Upper lobe of right lung (tissue), 1 donor: Measurements from ENCODE around the gene TLE5. TPM values are rescaled to one million over a fixed set of nuclear protein-coding genes. Genes with fewer than 3 reads are reported as not detected.

Experiments
- ATAC-seq: fragments of 200-7000 bp; cut with Tn5 transposase; one replicate; pipeline ENCODE4 v1.9.1; 2020; ENCODE audit warnings: mild to moderate bottlenecking, moderate library complexity
- DNase-seq: peaks from one replicate; pipeline ENCODE4 v3.0.0-alpha.2; 2020
- H3K27ac ChIP-seq: fragments of 200-600 bp; one replicate; pipeline ENCODE4 v1.8.0; 2022
- H3K27me3 ChIP-seq: fragments of 200-600 bp; one replicate; pipeline ENCODE4 v1.8.0; 2022; ENCODE audit warnings: mild to moderate bottlenecking
- H3K36me3 ChIP-seq: fragments of 200-600 bp; one replicate; pipeline ENCODE4 v1.8.0; 2022
- H3K4me1 ChIP-seq: fragments of 200-600 bp; one replicate; pipeline ENCODE4 v1.8.0; 2022
- H3K4me3 ChIP-seq: fragments of 200-600 bp; one replicate; pipeline ENCODE4 v1.8.0; 2022; ENCODE audit warnings: mild to moderate bottlenecking
- H3K9me3 ChIP-seq: fragments of 200-600 bp; one replicate; pipeline ENCODE4 v1.8.0; 2022
- CTCF ChIP-seq: fragments of 200-600 bp; IDR thresholded peaks from one replicate; pipeline ENCODE4 v1.8.0; 2022; ENCODE audit warnings: antibody characterized with exemption
- intact Hi-C: fragments of 100-400 bp; cut with DNase I; formaldehyde crosslinking; loops from one replicate; pipeline ENCODE4 v1.11.0; 2022
- total RNA-seq: library from RNA; stranded (reverse); fragmentation: NEBNext Ultra II Directional; extraction: Animal tissue kit (Norgen Biotek cat#: 25700); gene quantifications from one replicate; pipeline ENCODE4 v1.2.1, GENCODE V29; 2021
- donor health status: DM: no; HTN: yes; CAD: no; lungs with severe emphysema.

The TLE5 gene
- total RNA-seq, 1 donor from 2014 or later: 458 TPM

DNA sequence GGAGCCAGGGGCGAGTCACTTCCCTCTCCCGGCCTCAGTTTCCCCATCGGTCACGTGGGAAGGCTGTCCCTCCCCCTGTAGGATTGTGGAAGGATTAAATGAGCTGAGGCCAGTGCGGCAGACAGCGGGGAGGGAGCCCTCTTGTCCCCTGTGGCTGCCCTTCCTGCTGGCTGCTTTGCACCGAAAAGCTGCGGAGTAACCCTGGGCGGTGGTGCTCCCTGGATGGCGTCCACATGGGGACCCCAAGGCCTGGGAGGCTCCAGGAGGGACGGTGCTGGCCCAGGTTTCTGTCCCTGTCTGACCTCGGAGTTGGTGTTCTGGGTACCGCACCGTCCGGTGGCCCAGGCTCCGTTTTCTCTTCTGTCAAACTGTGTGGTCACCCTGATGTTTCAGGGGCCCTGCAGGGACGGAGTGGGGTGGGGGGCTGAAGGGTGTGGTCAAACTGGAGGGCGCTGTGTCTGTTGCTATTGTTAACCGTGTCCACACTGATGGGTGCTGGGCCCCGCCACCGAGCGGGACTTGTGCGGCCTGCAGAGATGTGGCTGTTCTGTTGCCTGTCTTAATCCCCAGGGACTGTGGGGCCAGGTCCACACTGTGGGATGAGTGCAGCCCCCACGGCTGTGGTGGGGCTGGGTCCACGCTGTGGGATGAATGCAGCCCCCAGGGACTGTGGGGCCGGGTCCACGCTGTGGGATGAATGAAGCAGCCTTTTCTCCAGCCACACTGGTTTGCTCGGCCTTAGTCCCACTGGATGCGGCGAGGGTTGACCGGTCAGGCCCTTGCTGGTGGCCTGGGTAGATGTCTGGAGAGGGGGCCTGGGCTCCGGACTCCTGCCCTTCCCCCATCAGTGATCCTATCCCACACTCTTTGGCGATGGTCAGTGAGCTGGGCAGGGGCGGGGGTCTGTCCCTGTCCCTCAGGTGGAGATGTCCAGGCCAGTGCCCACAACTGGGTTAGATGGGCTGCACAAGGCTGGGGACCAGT lies 38.7 kb upstream of the TLE5 start:
- peaks cover 62% of the 10 kb centered on the region for H3K4me1 ChIP-seq
- no peak for ATAC-seq
- intact Hi-C loops: no loop called here
- H3K27ac ChIP-seq: peak overlapping the region; percentile 36
- no peaks in the 10 kb centered on the region for H3K27me3 ChIP-seq
- H3K9me3 ChIP-seq: no peaks in the 10 kb centered on the region
- no peak for DNase-seq
- no peaks in the 10 kb centered on the region for H3K36me3 ChIP-seq
- H3K4me3 ChIP-seq: no peak overlapping the region
- no peak for TF ChIP-seq CTCF

DNA sequence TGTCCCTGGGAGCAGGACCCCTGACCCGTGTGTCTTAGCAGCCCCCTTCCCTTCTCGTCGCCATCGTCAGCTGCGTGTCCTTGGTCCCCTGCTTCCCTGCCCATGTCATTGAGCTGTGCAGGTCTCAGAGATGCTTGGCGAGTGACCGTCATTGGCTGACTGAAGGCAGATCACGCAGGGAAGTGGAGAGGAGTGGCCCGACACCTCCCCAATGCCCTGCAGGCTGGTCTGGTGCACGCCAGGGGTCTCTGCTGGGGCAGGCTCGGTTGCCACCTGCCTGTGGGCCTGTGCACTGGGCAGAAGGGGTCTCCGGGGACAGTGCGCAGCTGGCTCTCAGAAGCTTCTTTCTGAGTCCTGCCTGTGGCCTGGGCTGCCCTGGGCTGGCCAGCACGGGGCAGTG lies 38.0 kb upstream of the TLE5 start:
- H3K9me3 ChIP-seq: no peaks in the 10 kb centered on the region
- H3K4me1 ChIP-seq: peaks cover 66% of the 10 kb centered on the region
- ATAC-seq (no peak), DNase-seq (no peak)
- no peaks in the 10 kb centered on the region for H3K36me3 ChIP-seq
- intact Hi-C loops: no loop called here
- no peaks in the 10 kb centered on the region for H3K27me3 ChIP-seq
- no peak for TF ChIP-seq CTCF
- H3K27ac ChIP-seq: peak overlapping the region; percentile 36
- no peak overlapping the region for H3K4me3 ChIP-seq

GRCh38 chr19:3099347-3100145 lies 37.3 kb upstream of the TLE5 start:
- Histone ChIP-seq H3K9me3 (no peaks in the 10 kb centered on the region), H3K4me3 (peak overlapping the region; percentile 69), H3K27ac (peak overlapping the region; percentile 84), H3K36me3 (no peaks in the 10 kb centered on the region), H3K4me1 (peaks cover 64% of the 10 kb centered on the region), H3K27me3 (no peaks in the 10 kb centered on the region)
- no peak for DNase-seq
- TF ChIP-seq CTCF: no peak
- intact Hi-C loops: no loop called here
- no peak for ATAC-seq

GRCh38 chr19:3098515-3099346 lies 36.4 kb upstream of the TLE5 start:
- Histone ChIP-seq H3K27me3 (no peaks in the 10 kb centered on the region), H3K27ac (peak overlapping the region; percentile 84), H3K4me1 (peaks cover 56% of the 10 kb centered on the region), H3K9me3 (no peaks in the 10 kb centered on the region), H3K4me3 (peak overlapping the region; percentile 69), H3K36me3 (no peaks in the 10 kb centered on the region)
- DNase-seq (peak; percentile 79), ATAC-seq (peak; percentile 40)
- intact Hi-C loops: no loop called here
- TF ChIP-seq CTCF: no peak

DNA sequence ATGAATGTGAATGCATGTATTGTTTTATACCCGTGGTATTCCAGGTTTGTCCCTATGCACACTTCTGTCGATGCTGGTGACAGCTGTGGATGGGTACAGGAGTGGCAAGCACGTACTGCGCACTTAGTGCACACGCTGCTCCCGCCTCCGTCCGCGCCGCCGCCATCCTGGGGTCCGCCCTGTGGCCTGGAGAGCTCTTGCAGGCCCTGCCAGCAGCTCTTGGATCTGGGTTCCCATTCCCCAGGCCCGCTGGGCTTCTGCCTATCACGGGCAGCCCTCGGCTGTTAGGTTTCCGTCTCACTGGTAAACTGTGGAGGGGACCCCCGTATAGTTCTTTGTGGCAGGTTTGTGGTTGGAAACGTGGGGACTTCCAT lies 35.8 kb upstream of the TLE5 start:
- Histone ChIP-seq H3K27me3 (no peaks in the 10 kb centered on the region), H3K4me1 (peaks cover 54% of the 10 kb centered on the region), H3K4me3 (peak overlapping the region; percentile 69), H3K9me3 (no peaks in the 10 kb centered on the region), H3K36me3 (no peaks in the 10 kb centered on the region), H3K27ac (peak overlapping the region; percentile 84)
- intact Hi-C loops: no loop called here
- TF ChIP-seq CTCF: no peak
- ATAC-seq (no peak), DNase-seq (peak; percentile 68)
